ENCODE results near the gene OR4C13.
"Not testable (repeated sequence)": the region's sequence is repeated elsewhere in the genome, so short reads cannot be mapped to it uniquely, and the experiment has no call there.

Gene OR4C13

DNA sequence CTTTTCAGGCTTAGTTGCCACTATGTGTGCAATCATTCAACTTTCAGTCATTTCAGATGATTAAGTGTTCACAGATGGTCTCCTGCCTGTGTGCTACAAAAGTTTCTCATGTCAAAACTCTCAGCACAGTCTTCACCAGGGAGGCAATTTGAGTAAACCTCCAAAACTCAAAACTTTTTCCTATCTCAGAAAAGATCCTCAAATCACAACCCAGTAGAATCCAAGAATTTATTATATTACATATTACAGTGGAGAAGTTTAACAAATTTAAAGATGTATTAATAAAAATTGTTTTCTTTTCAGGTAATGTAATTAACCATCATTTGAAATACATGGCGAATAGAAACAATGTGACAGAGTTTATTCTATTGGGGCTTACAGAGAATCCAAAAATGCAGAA lies at the start of gene OR4C13:
TSS of gene OR4C13 (plus strand) at position 301 of the 400 bp plus-strand sequence. CDS start at position 333, 32 bp downstream.
- DNase-seq, result no peak

DNA sequence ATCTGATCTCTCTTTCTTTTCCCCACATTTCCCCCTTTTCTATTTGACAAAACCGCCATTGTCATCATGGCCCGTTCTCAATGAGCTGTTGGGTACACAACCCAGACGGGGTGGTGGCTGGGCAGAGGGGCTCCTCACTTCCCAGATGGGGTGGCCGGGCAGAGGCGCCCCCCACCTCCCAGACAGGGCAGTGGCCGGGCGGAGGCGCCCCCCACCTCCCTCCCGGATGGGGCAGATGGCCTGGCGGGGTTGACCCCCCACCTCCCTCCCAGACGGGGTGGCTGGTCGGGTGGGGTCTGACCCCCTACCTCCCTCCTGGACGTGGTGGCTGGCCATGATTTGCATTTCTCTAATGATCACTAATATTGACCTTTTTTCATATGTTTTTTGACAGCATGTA lies 40.7 kb upstream of the OR4C13 start:
- DNase-seq, result not testable (repeated sequence)

DNA sequence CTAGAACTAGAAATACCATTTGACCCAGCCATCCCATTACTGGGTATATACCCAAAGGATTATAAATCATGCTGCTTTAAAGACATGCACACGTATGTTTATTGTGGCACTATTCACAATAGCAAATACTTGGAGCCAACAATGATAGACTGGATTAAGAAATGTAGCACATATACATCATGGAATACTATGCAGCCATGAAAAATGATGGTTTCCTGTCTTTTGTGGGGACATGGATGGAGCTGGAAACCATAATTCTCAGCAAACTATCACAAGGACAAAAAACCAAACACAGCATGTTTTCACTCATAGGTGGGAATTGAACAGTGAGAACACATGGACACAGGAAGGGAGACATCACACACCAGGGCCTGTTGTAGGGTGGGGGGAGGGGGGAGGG lies 3.5 kb upstream of the OR4C13 start:
- DNase-seq, result not testable (repeated sequence)

DNA sequence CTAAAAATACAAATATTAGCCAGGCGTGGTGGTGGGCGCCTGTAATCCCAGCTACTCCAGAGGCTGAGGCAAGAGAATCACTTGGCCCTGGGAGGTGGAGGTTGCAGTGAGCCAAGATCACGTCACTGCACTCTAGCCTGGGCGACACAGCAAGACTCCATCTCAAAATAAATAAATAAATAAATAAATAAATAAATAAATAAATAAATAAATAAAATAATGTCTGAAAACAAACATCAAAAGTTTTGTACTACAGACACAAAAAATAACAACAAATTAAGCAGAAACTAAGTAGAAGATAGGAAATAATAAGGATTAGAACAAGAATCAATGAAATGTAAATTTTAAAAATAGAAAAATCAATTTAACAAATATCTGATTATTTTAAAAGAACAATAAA lies 21.2 kb downstream of the OR4C13 start:
- DNase-seq, result not testable (repeated sequence)

DNA sequence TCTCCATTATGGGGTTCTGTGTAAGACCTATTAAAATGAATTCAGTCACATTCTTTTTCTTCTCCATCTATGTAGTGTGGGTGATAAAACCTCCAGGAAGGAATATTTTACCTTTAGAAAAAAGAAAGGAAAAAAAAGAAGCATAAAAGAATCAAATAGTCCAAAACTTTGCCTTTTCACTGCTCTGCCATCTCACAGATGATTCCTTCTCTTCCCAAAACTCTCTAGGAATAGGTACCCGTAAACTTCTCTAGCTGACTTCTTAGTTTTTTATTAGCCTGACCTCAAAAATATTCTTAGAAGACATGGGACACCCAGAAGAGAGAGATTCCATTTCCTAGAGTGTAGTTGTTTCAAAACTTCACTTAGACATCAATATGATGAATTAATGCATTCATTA lies 30.2 kb downstream of the OR4C13 start, which contains the start of gene OR4C12:
TSS of gene OR4C12 (minus strand) at position 101 of the 400 bp plus-strand sequence. CDS start at position 67, 34 bp downstream.
- not testable (repeated sequence) for DNase-seq

DNA sequence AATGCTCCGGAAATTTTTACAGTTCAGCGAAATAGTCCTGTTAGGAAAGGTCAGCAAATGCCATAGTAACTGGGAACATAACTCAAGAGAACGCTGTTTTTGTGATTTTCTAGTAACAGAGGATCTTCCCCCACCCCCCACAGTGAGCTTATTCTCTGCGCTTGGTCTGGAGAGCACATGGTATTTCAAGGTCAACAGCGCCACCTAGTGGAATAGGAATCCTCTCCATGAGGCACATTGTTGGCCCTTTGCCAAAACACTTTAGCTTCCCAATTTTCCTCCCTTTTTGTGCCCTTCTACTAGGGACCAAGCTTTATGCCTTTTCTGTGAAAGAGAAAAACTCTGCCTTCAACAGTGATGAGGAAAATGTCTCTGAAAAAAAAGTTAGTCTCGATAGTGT lies 43.4 kb downstream of the OR4C13 start:
- peak; percentile 16 for DNase-seq
